H1 (cell line): ENCODE results near the gene NDUFS3. TPM values are rescaled to one million over a fixed set of nuclear protein-coding genes. Genes with fewer than 3 reads are reported as not detected.

Experiments
- CTCF ChIA-PET: fragments of 300-600 bp; sonication (Branson Sonifier 250); formaldehyde crosslinking; loops from one replicate; lab custom pipeline; 2021; ENCODE audit not compliant: partially characterized antibody; lab: Charles Lee
- POLR2A ChIA-PET: fragments of 300-600 bp; sonication (Branson Sonifier 250); formaldehyde crosslinking; loops from one replicate; lab custom pipeline; 2021; ENCODE audit warnings: inconsistent platforms; ENCODE audit not compliant: partially characterized antibody; lab: Charles Lee
- DNase-seq, 2 experiments: peaks; one replicate each; pipeline versions ENCODE4 v3.0.0 to v3.0.0-alpha.2; 2010 to 2022; ENCODE audit warnings: low spot score in 2 of 2, low read depth in 1 of 2, mixed read lengths in 1 of 2
- FAIRE-seq: peaks from 2 replicates; lab custom pipeline; 2011; peaks lifted over from hg19 to GRCh38; lab: Jason Lieb, UNC
- H2AFZ ChIP-seq: 2 replicates; pipeline ENCODE4 v1.8.1; 2012; ENCODE audit warnings: low read length, inconsistent platforms
- H2AK5ac ChIP-seq: 2 replicates; pipeline ENCODE4 v1.6.1; 2013; ENCODE audit warnings: low read depth, low read length
- H2BK120ac ChIP-seq: replicated peaks from 2 replicates; pipeline ENCODE3; 2013; ENCODE audit warnings: low read depth, low read length, inconsistent platforms
- H2BK12ac ChIP-seq: 2 replicates; pipeline ENCODE4 v1.6.1; 2013; ENCODE audit warnings: low read depth, low read length
- H2BK15ac ChIP-seq: 2 replicates; pipeline ENCODE4 v1.6.1; 2013; ENCODE audit warnings: low read length
- H2BK20ac ChIP-seq: 2 replicates; pipeline ENCODE4 v1.6.1; 2013; ENCODE audit warnings: low read length
- H2BK5ac ChIP-seq: 2 replicates; pipeline ENCODE4 v1.6.1; 2013; ENCODE audit warnings: low read depth, low read length
- H3K14ac ChIP-seq: 2 replicates; pipeline ENCODE4 v1.6.1; 2013; ENCODE audit warnings: inconsistent platforms; ENCODE audit not compliant: insufficient read length
- H3K18ac ChIP-seq: 2 replicates; pipeline ENCODE4 v1.6.1; 2013; ENCODE audit warnings: low read length; ENCODE audit errors: extremely low read depth
- H3K23ac ChIP-seq: 2 replicates; pipeline ENCODE4 v1.6.1; 2013; ENCODE audit warnings: inconsistent platforms; ENCODE audit not compliant: insufficient read length
- H3K23me2 ChIP-seq: 2 replicates; pipeline ENCODE4 v1.6.1; 2013; ENCODE audit warnings: low read depth, low read length
- H3K27ac ChIP-seq: 2 replicates; pipeline ENCODE4 v1.6.1; 2011; ENCODE audit warnings: low read depth, low read length, inconsistent platforms
- H3K27me3 ChIP-seq, 4 experiments: replicated peaks in 1 of 4; 1 replicate in 1 of 4; 2 replicates in 3 of 4; pipeline versions ENCODE4 v1.6.1 to v1.8.1; 2011 to 2013; ENCODE audit warnings: low read length in 3 of 4, mild to moderate bottlenecking in 3 of 4, inconsistent platforms in 2 of 4, mixed read lengths in 2 of 4, moderate library complexity in 1 of 4; ENCODE audit not compliant: control insufficient read depth in 3 of 4, insufficient read depth in 3 of 4; ENCODE audit errors: extremely low read depth in 1 of 4
- H3K36me3 ChIP-seq, 4 experiments: 2 replicates each; pipeline versions ENCODE4 v1.6.1 to v1.8.1; 2011 to 2013; ENCODE audit warnings: mild to moderate bottlenecking in 4 of 4, low read length in 3 of 4, moderate library complexity in 2 of 4, control low read depth in 1 of 4, inconsistent platforms in 1 of 4; ENCODE audit not compliant: insufficient read depth in 4 of 4, control insufficient read depth in 2 of 4
- H3K4ac ChIP-seq: replicated peaks from 2 replicates; pipeline ENCODE3; 2013; ENCODE audit warnings: low read length, low read depth, mixed read lengths, inconsistent platforms; ENCODE audit not compliant: insufficient read length
- H3K4me1 ChIP-seq, 4 experiments: replicated peaks in 1 of 4; 1 replicate in 1 of 4; 2 replicates in 3 of 4; pipeline versions ENCODE4 v1.6.1 to v1.8.1; 2011 to 2013; ENCODE audit warnings: low read length in 3 of 4, inconsistent platforms in 2 of 4, mixed read lengths in 1 of 4; ENCODE audit not compliant: insufficient read depth in 4 of 4, control insufficient read depth in 3 of 4
- H3K4me2 ChIP-seq, 2 experiments: 2 replicates each; pipeline versions ENCODE4 v1.6.1 to v1.8.1; 2011 to 2013; ENCODE audit warnings: low read depth in 2 of 2, low read length in 2 of 2, control low read depth in 1 of 2, inconsistent platforms in 1 of 2, mild to moderate bottlenecking in 1 of 2; ENCODE audit not compliant: insufficient read depth in 1 of 2
- H3K4me3 ChIP-seq, 4 experiments: fragments of 200-600, 300-600 bp in 1 of 4; sonication (generic), shearing (Covaris generic), sonication (Bioruptor Twin) in 1 of 4; 2 replicates each; pipeline versions ENCODE4 v1.5.1 to v1.8.1; 2011 to 2016; ENCODE audit warnings: low read length in 4 of 4, low read depth in 3 of 4, control low read depth in 2 of 4, inconsistent platforms in 2 of 4, mild to moderate bottlenecking in 2 of 4, mixed read lengths in 1 of 4, moderate library complexity in 1 of 4; ENCODE audit not compliant: insufficient read depth in 2 of 4; ENCODE audit errors: extremely low read depth in 1 of 4
- H3K56ac ChIP-seq: replicated peaks from 2 replicates; pipeline ENCODE3; 2013; ENCODE audit warnings: low read depth, mild to moderate bottlenecking, mixed read lengths, low read length, inconsistent platforms; ENCODE audit not compliant: insufficient read length
- H3K79me1 ChIP-seq: 2 replicates; pipeline ENCODE4 v1.6.1; 2013; ENCODE audit warnings: low read depth, low read length, control low read depth
- H3K79me2 ChIP-seq, 2 experiments: 2 replicates each; pipeline versions ENCODE4 v1.6.1 to v1.8.1; 2012 to 2013; ENCODE audit warnings: low read length in 2 of 2, mild to moderate bottlenecking in 2 of 2, inconsistent platforms in 1 of 2; ENCODE audit not compliant: insufficient read depth in 2 of 2, control insufficient read depth in 1 of 2
- H3K9ac ChIP-seq, 4 experiments: replicated peaks in 1 of 4; 1 replicate in 1 of 4; 2 replicates in 3 of 4; pipeline versions ENCODE4 v1.6.1 to v1.8.1; 2011 to 2013; ENCODE audit warnings: low read depth in 3 of 4, low read length in 3 of 4, control low read depth in 2 of 4, mild to moderate bottlenecking in 2 of 4, moderate library complexity in 2 of 4, inconsistent platforms in 1 of 4; ENCODE audit errors: extremely low read depth in 1 of 4
- H3K9me3 ChIP-seq, 2 experiments: 2 replicates each; pipeline versions ENCODE4 v1.6.1 to v1.8.1; 2012 to 2013; ENCODE audit warnings: mild to moderate bottlenecking in 2 of 2, moderate library complexity in 2 of 2, control low read depth in 1 of 2, inconsistent platforms in 1 of 2, low read depth in 1 of 2, low read length in 1 of 2, mixed read lengths in 1 of 2; ENCODE audit not compliant: insufficient read depth in 2 of 2
- H4K20me1 ChIP-seq, 2 experiments: replicated peaks in 1 of 2; 2 replicates each; pipeline versions ENCODE3 to v1.8.1; 2011 to 2013; ENCODE audit warnings: inconsistent platforms in 2 of 2, low read length in 2 of 2, mild to moderate bottlenecking in 1 of 2; ENCODE audit not compliant: insufficient read depth in 2 of 2, control insufficient read depth in 1 of 2
- H4K5ac ChIP-seq: 2 replicates; pipeline ENCODE4 v1.6.1; 2013; ENCODE audit warnings: low read length, low read depth, mixed read lengths, inconsistent platforms; ENCODE audit not compliant: insufficient read length
- H4K8ac ChIP-seq: 2 replicates; pipeline ENCODE4 v1.8.0; 2013; ENCODE audit warnings: mild to moderate bottlenecking, moderate library complexity, low read length, inconsistent platforms; ENCODE audit not compliant: insufficient read depth; ENCODE audit errors: extremely low read depth
- H4K91ac ChIP-seq: replicated peaks from 2 replicates; pipeline ENCODE3; 2013; ENCODE audit warnings: low read length, mixed read lengths, inconsistent platforms; ENCODE audit not compliant: insufficient read length
- POLR2A ChIP-seq, 2 experiments: IDR thresholded peaks; 1 replicate in 1 of 2; 2 replicates in 1 of 2; pipeline ENCODE4 v1.6.1; 2011; ENCODE audit warnings: low read depth in 2 of 2, low read length in 2 of 2, mild to moderate bottlenecking in 2 of 2; ENCODE audit errors: control extremely low read depth in 1 of 2
- WGBS, 2 experiments: shearing (Covaris generic) in 1 of 2; methylation state at CpG; one replicate each; pipeline versions ENCODE4 v1.1.6 to v1.1.7; 2013 to 2015; ENCODE audit warnings: low lambda C conversion rate in 2 of 2, mixed read lengths in 2 of 2, inconsistent platforms in 1 of 2, low coverage in 1 of 2, missing lambda C conversion rate in 1 of 2; ENCODE audit not compliant: insufficient replicate concordance in 2 of 2, insufficient coverage in 1 of 2, insufficient read length in 1 of 2; ENCODE audit errors: extremely low coverage in 1 of 2, missing lambda C conversion rate in 1 of 2; 5-methylcytosine and 5-hydroxymethylcytosine counted together
- polyA plus RNA-seq, 7 experiments: library from polyadenylated mRNA; depleted of rRNA in 3 of 7; stranded (reverse) in 5 of 7; unstranded in 2 of 7; fragments of >200 nt in 5 of 7; fragments of 200-250 nt in 2 of 7; gene quantifications; 1 replicate in 5 of 7; 2 replicates in 1 of 7; 4 replicates in 1 of 7; pipeline versions ENCODE4 v1.2.1 to v1.2.3, GENCODE V29; 2011 to 2013; ENCODE audit warnings: missing spikeins in 2 of 7, mixed read lengths in 2 of 7
- total RNA-seq: library from RNA; stranded (reverse); fragmentation: NEBNext Ultra II Directional; extraction: Animal tissue kit (Norgen Biotek cat#: 25700); gene quantifications from 2 replicates; pipeline ENCODE4 v1.2.1, GENCODE V29; 2021
- TF ChIP-seq, protein P1 (sequence below): IDR thresholded peaks from 2 replicates; pipeline ENCODE4 v1.6.1; 2012; ENCODE audit warnings: low read length, inconsistent platforms

The NDUFS3 gene
- total and polyA plus RNA-seq, 2 of the 8 experiments (the other 6 are each of a cell fraction or from before 2014, with no cell fraction given): 135 to 241 TPM

DNA sequence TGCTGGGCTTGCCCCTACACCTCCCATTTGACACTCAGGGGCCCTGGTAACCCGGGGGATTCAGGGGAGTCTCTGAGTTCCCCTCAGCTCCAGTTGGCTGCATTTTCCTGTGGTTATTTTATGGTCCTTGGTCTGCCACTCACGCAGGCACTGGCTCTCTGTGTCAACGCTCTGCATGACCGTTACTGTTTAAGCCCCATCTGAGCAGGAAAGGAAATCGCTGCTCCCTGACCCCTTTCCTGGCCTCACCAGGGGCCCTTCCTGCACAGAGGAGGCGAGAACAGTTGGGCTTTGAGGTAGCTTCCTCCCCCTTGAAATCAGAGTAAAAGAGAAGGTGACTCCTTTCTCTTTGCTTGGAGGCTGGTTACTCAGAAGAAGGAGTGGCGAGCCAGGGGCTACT lies 12.9 kb downstream of the NDUFS3 start:
- Histone ChIP-seq H3K4ac (no peak overlapping the region), H4K91ac (no peak overlapping the region), H3K27ac (no peak overlapping the region), H2BK20ac (no peak overlapping the region), H4K5ac (no peak overlapping the region), H3K36me3 (no peaks in the 10 kb centered on the region), H2BK12ac (0 out of 2 replicates have a peak overlapping the region, but pooled peaks have one; percentile 28), H2AFZ (no peak overlapping the region), H3K9me3 (no peaks in the 10 kb centered on the region), H2BK15ac (no peak overlapping the region), H4K20me1 (no peaks in the 10 kb centered on the region), H3K4me1 (peaks cover 3 to 8% (median 4%) of the 10 kb centered on the region in 4 experiments; a peak in 6 of 7 replicates), H3K79me2 (no peaks in the 10 kb centered on the region), H3K27me3 (peaks cover 0 to 32% (median 26%) of the 10 kb centered on the region in 4 experiments; a peak in 6 of 7 replicates), H2BK5ac (no peak overlapping the region), H3K18ac (no peak overlapping the region), H3K14ac (no peak overlapping the region), H3K4me3 (no peak overlapping the region), H2BK120ac (no peak overlapping the region), H3K79me1 (no peaks in the 10 kb centered on the region), H3K23me2 (peaks cover 2% of the 10 kb centered on the region; the same call in 1 of the 2 replicates), H3K56ac (no peak overlapping the region), H3K9ac (no peak overlapping the region), H3K4me2 (no peak overlapping the region; a peak in 1 of 4 replicates), H4K8ac (no peak overlapping the region; the same call in 1 of the 2 replicates), H3K23ac (no peak overlapping the region), H2AK5ac (no peak overlapping the region)
- no peak for DNase-seq
- ChIA-PET CTCF (interaction anchor here (1.1 to 2.8 kb wide), 4 partner anchors 25 to 179 kb away, joined by 3 to 8 read pairs (median 4); no protein-coding TSS in a partner anchor), POLR2A (interaction anchor here (0.9 to 5.1 kb wide), 6 partner anchors 11 to 40 kb away, joined by 3 to 42 read pairs (median 8); partner anchors contain the start of genes KBTBD4, NDUFS3 and PTPMT1)
- no peak for FAIRE-seq
- TF ChIP-seq, protein P1, sequence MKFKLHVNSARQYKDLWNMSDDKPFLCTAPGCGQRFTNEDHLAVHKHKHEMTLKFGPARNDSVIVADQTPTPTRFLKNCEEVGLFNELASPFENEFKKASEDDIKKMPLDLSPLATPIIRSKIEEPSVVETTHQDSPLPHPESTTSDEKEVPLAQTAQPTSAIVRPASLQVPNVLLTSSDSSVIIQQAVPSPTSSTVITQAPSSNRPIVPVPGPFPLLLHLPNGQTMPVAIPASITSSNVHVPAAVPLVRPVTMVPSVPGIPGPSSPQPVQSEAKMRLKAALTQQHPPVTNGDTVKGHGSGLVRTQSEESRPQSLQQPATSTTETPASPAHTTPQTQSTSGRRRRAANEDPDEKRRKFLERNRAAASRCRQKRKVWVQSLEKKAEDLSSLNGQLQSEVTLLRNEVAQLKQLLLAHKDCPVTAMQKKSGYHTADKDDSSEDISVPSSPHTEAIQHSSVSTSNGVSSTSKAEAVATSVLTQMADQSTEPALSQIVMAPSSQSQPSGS: no peak
- TF ChIP-seq POLR2A (IDR thresholded peaks at IDR 0.05; ENCODE audit: control extremely low read depth in 1 of 2, low read depth in 2 of 2, low read length in 2 of 2): no peak
- WGBS, 2 experiments: 64% methylated on average over 7 of the region's 7 CpGs; no CpG with 5 or more reads in 1 of the 2 experiments
